GM23338 (cell line): ENCODE measurements around the gene PCDHGB1. TPM values are rescaled to one million over a fixed set of nuclear protein-coding genes. Genes with fewer than 3 reads are reported as not detected.
"Not testable (repeated sequence)": the region's sequence is repeated elsewhere in the genome, so short reads cannot be mapped to it uniquely, and the experiment has no call there.

Experiments used
- ATAC-seq: fragments of 200-7000 bp; cut with Tn5 transposase; 3 replicates; pipeline ENCODE4 v1.9.1; 2020
- DNase-seq: peaks from one replicate; pipeline ENCODE4 v3.0.0-alpha.2; 2015; ENCODE audit warnings: low spot score
- H2AFZ ChIP-seq: fragments of 200-600 bp; sonication (generic); 2 replicates; pipeline ENCODE4 v1.8.0; 2016; ENCODE audit warnings: antibody characterized with exemption, mild to moderate bottlenecking, moderate library complexity
- H3F3A ChIP-seq: fragments of 200-600 bp; sonication (generic); replicated peaks from 2 replicates; pipeline ENCODE4 v1.8.0; 2017; ENCODE audit warnings: antibody characterized with exemption, mixed run types, low read depth
- H3K27ac ChIP-seq: fragments of 200-600 bp; sonication (generic); 2 replicates; pipeline ENCODE4 v1.6.1; 2016; ENCODE audit warnings: low read depth
- H3K27me3 ChIP-seq: fragments of 200-600 bp; sonication (generic); 2 replicates; pipeline ENCODE4 v1.8.0; 2016; ENCODE audit warnings: mild to moderate bottlenecking, mixed run types, moderate library complexity; ENCODE audit not compliant: insufficient read depth
- H3K36me3 ChIP-seq: fragments of 200-600 bp; sonication (generic); 2 replicates; pipeline ENCODE4 v1.8.0; 2016; ENCODE audit warnings: mild to moderate bottlenecking; ENCODE audit not compliant: insufficient read depth
- H3K4me1 ChIP-seq: fragments of 200-600 bp; sonication (generic); 2 replicates; pipeline ENCODE4 v1.8.0; 2016; ENCODE audit warnings: mild to moderate bottlenecking, moderate library complexity; ENCODE audit not compliant: insufficient read depth
- H3K4me2 ChIP-seq: fragments of 200-600 bp; sonication (generic); 2 replicates; pipeline ENCODE4 v1.7.1; 2017; ENCODE audit warnings: mixed run types
- H3K4me3 ChIP-seq: fragments of 200-600 bp; sonication (generic); 2 replicates; pipeline ENCODE4 v1.6.1; 2016; ENCODE audit warnings: mixed run types
- H3K79me2 ChIP-seq: fragments of 200-600 bp; sonication (generic); replicated peaks from 2 replicates; pipeline ENCODE4 v1.8.0; 2017; ENCODE audit warnings: mild to moderate bottlenecking; ENCODE audit not compliant: insufficient read depth
- H3K9me2 ChIP-seq: fragments of 200-600 bp; sonication (generic); 2 replicates; pipeline ENCODE4 v1.8.0; 2017; ENCODE audit not compliant: insufficient read depth
- H4K20me1 ChIP-seq: fragments of 200-600 bp; sonication (generic); replicated peaks from 2 replicates; pipeline ENCODE4 v1.8.0; 2017; ENCODE audit warnings: mild to moderate bottlenecking; ENCODE audit not compliant: insufficient read depth
- H3K27ac Mint-ChIP-seq: 2 replicates; pipeline ENCODE4 v1.8.0; 2020; ENCODE audit warnings: inconsistent platforms, mild to moderate bottlenecking, moderate library complexity, mixed read lengths
- H3K27me3 Mint-ChIP-seq: 3 replicates; pipeline ENCODE4 v1.8.0; 2022; ENCODE audit warnings: low read depth, mild to moderate bottlenecking, moderate library complexity, mixed read lengths, inconsistent platforms; ENCODE audit not compliant: insufficient read depth, poor library complexity
- H3K36me3 Mint-ChIP-seq: 3 replicates; pipeline ENCODE4 v1.8.0; 2021; ENCODE audit warnings: low read depth, mild to moderate bottlenecking, inconsistent platforms, moderate library complexity, mixed read lengths
- H3K4me1 Mint-ChIP-seq: 3 replicates; pipeline ENCODE4 v1.8.0; 2020; ENCODE audit warnings: mild to moderate bottlenecking, inconsistent platforms, mixed read lengths
- H3K4me3 Mint-ChIP-seq: 3 replicates; pipeline ENCODE4 v1.8.0; 2021; ENCODE audit warnings: moderate library complexity, mild to moderate bottlenecking, inconsistent platforms, mixed read lengths
- H3K9me3 Mint-ChIP-seq: 3 replicates; pipeline ENCODE4 v1.8.0; 2020; ENCODE audit warnings: moderate library complexity, mild to moderate bottlenecking, inconsistent platforms, mixed read lengths
- CTCF ChIP-seq, 2 experiments: fragments of 200-600 bp in 1 of 2; sonication (generic) in 1 of 2; conservative IDR thresholded peaks; 2 replicates each; pipeline versions ENCODE4 v1.5.1 to v1.6.1; 2016 to 2017; ENCODE audit warnings: antibody characterized with exemption in 2 of 2, low read depth in 2 of 2, mild to moderate bottlenecking in 2 of 2, moderate library complexity in 1 of 2
- EZH2 ChIP-seq: fragments of 200-600 bp; sonication (generic); IDR thresholded peaks from one replicate; pipeline ENCODE4 v1.8.0; 2017; ENCODE audit warnings: antibody characterized with exemption, mild to moderate bottlenecking, low read depth; ENCODE audit not compliant: unreplicated experiment
- JUNB ChIP-seq: IDR thresholded peaks from one replicate; pipeline ENCODE4 v1.6.1; 2016; ENCODE audit warnings: antibody characterized with exemption; ENCODE audit not compliant: unreplicated experiment
- REST ChIP-seq: IDR thresholded peaks from one replicate; pipeline ENCODE4 v1.6.1; 2018; ENCODE audit warnings: antibody characterized with exemption; ENCODE audit not compliant: unreplicated experiment
- STAT1 ChIP-seq: IDR thresholded peaks from one replicate; pipeline ENCODE4 v1.6.1; 2016; ENCODE audit warnings: antibody characterized with exemption; ENCODE audit not compliant: unreplicated experiment
- ZNF114 ChIP-seq: fragments of 250-450 bp; sonication (Bioruptor Pico); IDR thresholded peaks from 2 replicates; pipeline ENCODE4 v1.5.0; 2020; ENCODE audit warnings: mild to moderate bottlenecking, moderate library complexity
- ZNF331 ChIP-seq: fragments of 250-450 bp; sonication (Bioruptor Pico); IDR thresholded peaks from 2 replicates; pipeline ENCODE4 v1.5.0; 2020; ENCODE audit warnings: low read depth, mild to moderate bottlenecking, moderate library complexity
- polyA plus RNA-seq: library from polyadenylated mRNA; unstranded; fragments of >200 nt; fragmentation: Nextera tagmentation; extraction: Ambion mirVana; gene quantifications from 2 replicates; pipeline ENCODE4 v1.2.1, GENCODE V29; 2016
- total RNA-seq: library from RNA; depleted of rRNA; stranded (reverse); fragments of >200 nt; shearing (Covaris generic); gene quantifications from 2 replicates; pipeline ENCODE4 v1.2.3, GENCODE V29; 2014

Gene PCDHGB1
- total and polyA plus RNA-seq, 2 experiments from 2014 or later, result 0.74 to 9.1 TPM

- not testable (repeated sequence) for H3K4me3 ChIP-seq, H3K9me2 ChIP-seq, H3K27ac Mint-ChIP-seq, H4K20me1 ChIP-seq, H2AFZ ChIP-seq, H3K4me1 Mint-ChIP-seq, H3K27ac ChIP-seq, H3K4me1 ChIP-seq, H3K4me3 Mint-ChIP-seq, DNase-seq, H3K79me2 ChIP-seq, ATAC-seq, H3F3A ChIP-seq, H3K4me2 ChIP-seq, H3K27me3 ChIP-seq
- Mint-ChIP-seq H3K9me3 (peaks cover 87% of the 10 kb centered on the region), H3K27me3 (peaks cover 11% of the 10 kb centered on the region), H3K36me3 (peaks cover 81% of the 10 kb centered on the region)
- peaks cover 12% of the 10 kb centered on the region; the same call in 1 of the 2 replicates for H3K36me3 ChIP-seq
Observed at GRCh38 chr5:141394401-141395187, 44.7 kb downstream of the PCDHGB1 start.

- not testable (repeated sequence) for H3K79me2 ChIP-seq, H3K4me1 Mint-ChIP-seq, H3F3A ChIP-seq, H3K27ac Mint-ChIP-seq, H3K4me3 Mint-ChIP-seq, H3K27me3 ChIP-seq, H4K20me1 ChIP-seq, H2AFZ ChIP-seq, H3K9me2 ChIP-seq, H3K4me1 ChIP-seq, H3K27ac ChIP-seq
- peak; percentile 90 for ATAC-seq
- Histone ChIP-seq H3K36me3 (0 out of 2 replicates have a peak, but pooled peaks cover 13% of the 10 kb centered on the region), H3K4me3 (peak within 1 kb of the TSS; percentile 52), H3K4me2 (peak within 1 kb of the TSS; percentile 61; the same call in 1 of the 2 replicates)
- H3K27me3 Mint-ChIP-seq, result peaks cover 16% of the 10 kb centered on the region
- peaks cover 63% of the 10 kb centered on the region for H3K36me3 Mint-ChIP-seq
- DNase-seq, result peak; percentile 79
- peak; percentile 69 for TF ChIP-seq CTCF (conservative IDR thresholded peaks at IDR 0.05; ENCODE audit: low read depth in 2 of 2)
- peaks cover 79% of the 10 kb centered on the region for H3K9me3 Mint-ChIP-seq
Observed at GRCh38 chr5:141397756-141398551, 48.1 kb downstream of the PCDHGB1 start, which contains the start of gene PCDHGB5. TSS of gene PCDHGB5 (plus strand) at chr5:141397947. CDS start at chr5:141398128, 181 bp downstream.

- H3K4me1 Mint-ChIP-seq, result no peaks in the 10 kb centered on the region; the same call in 2 of the 3 replicates
- no peak overlapping the region for H3K4me3 Mint-ChIP-seq
- no peak for ATAC-seq
- TF ChIP-seq ZNF114 (CRISPR knock-in tag) (no peak), STAT1 (no peak), JUNB (no peak), CTCF (conservative IDR thresholded peaks at IDR 0.05; ENCODE audit: low read depth in 2 of 2) (no peak), REST (no peak), ZNF331 (CRISPR knock-in tag) (no peak), EZH2 (no peak)
Observed at GRCh38 chr5:141398608-141399007, 48.7 kb downstream of the PCDHGB1 start.

More at GRCh38 chr5:141398608-141399007, 48.7 kb downstream of the PCDHGB1 start:
- H3K9me2 ChIP-seq, result no peaks in the 10 kb centered on the region
- no peak overlapping the region for H3K27ac Mint-ChIP-seq
- peak overlapping the region; percentile 49; the same call in 1 of the 2 replicates for H3K4me2 ChIP-seq
- no peaks in the 10 kb centered on the region for H3K27me3 ChIP-seq
- no peaks in the 10 kb centered on the region for H4K20me1 ChIP-seq
- H3F3A ChIP-seq, result no peaks in the 10 kb centered on the region
- no peak overlapping the region for H3K27ac ChIP-seq
- 0 out of 2 replicates have a peak, but pooled peaks cover 11% of the 10 kb centered on the region for H3K36me3 ChIP-seq
- H3K79me2 ChIP-seq, result no peaks in the 10 kb centered on the region; the same call in 1 of the 2 replicates
- peak overlapping the region; percentile 42; the same call in 1 of the 2 replicates for H3K4me3 ChIP-seq
- peaks cover 15% of the 10 kb centered on the region for H3K27me3 Mint-ChIP-seq
- H3K4me1 ChIP-seq, result no peaks in the 10 kb centered on the region
- H3K36me3 Mint-ChIP-seq, result peaks cover 63% of the 10 kb centered on the region
- H3K9me3 Mint-ChIP-seq, result peaks cover 79% of the 10 kb centered on the region
- no peak overlapping the region for H2AFZ ChIP-seq
- no peak for DNase-seq
